T-helper 22 cell (primary cell): ENCODE data around the gene LRCOL1.

Experiments used
- DNase-seq: peaks from one replicate; pipeline ENCODE4 v3.0.0-alpha.2; 2020; ENCODE audit warnings: low read depth

The LRCOL1 gene

DNA sequence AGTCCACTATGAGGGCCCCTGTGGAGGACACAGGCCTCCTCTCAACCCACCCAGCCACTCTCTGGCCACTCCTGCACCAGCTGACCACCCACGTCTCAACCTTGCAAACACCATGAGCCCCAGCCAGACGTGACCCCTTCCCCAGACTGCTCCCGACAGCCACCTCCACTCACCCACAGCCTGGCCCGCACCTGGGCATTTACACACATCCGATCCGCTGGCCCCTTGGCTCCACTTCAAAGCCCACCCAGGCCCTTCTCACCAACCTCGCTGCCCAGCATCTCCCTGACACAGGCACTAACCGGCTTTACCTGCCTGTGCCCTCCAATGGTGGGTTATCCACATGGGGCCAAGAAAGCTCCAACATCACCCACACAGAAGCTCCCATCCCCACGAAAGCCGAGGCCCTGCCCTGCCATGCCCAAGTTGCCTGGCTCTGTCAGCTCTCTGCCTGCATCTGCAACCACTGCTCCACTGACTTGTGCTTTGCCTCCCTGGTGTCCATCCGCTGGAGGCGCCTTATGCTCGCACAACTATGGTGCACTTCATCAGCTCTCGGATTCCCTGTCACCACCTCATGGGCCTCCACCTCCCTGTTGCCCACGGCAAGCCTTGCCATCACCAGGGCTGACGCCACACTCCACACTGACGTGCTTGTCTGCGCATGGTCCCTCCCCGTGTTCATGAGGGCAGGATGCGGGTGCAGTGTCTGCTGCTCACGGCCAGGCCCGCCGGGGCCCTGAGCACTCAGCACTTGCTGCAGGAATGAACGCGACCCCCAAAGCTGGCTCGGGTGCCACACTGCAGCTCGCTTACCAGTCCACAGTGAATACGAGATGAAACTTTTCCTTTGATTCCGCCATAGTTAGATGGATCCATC is 24.9 kb upstream of the LRCOL1 start:
- no peak for DNase-seq

DNA sequence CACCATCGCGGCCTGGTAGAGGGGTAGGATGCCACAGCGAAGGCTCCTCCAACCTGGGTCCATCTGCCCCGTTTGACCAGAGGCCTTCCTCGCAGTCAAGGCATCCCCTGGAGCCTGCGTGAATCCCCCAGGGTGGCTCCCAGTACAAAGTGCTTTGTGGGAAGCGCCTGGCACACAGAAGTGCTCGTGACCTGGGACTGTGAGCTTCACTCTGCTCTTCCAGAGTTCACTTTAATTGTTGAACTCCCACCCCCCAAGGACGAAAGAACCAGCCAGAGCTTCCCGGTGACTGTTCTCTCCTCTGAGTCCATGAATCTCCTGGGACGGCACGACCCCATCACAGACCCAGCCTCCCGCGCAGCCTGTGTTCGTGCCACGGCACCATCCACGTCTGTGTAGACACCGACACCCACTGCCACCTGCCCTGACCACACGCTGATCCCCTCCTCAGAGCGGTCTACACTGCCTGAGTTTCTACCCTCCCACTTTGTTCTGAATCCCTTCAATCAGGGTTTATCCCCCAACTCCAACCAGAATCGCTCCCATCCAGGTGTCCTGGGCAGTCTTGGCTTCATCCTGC is 24.1 kb upstream of the LRCOL1 start:
- no peak for DNase-seq

DNA sequence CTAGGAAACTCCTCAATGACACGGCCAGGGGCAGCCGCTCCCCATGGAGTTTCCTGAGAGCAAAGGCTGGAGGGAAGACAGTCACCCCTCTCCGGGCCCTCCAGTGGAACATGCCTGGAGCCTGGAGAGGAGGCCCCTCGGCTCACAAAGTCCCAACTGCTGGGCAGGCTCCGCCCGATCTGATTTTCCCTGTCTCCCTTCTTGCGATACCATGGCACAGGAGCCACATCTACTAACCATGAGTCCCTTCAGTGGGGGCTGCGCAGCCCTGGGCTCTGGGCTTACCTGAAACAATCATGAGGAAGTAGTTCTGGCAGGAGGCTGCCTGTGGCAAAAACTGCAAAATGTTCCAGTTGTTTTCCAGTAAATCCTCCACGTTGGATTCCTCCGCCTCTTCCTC is 23.5 kb upstream of the LRCOL1 start:
- DNase-seq = no peak

DNA sequence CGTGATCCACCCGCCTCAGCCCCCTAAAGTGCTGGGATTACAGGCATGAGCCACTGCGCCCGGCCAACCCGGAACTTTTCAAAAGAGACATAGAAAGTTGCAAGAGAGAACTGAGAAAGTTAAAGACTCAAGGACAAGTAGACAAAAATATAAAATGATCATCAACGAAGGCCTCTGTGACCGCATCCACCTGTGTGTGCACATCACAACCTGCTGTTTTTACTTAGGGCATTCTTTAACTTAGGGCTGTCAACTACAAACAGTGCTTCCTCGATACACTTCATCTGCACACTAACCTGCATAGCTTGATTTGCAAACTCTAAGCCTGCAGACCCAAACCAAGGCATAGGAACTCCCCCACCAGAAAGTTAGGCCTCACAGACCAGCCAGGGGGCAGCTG is 23.0 kb upstream of the LRCOL1 start:
- DNase-seq = no peak

DNA sequence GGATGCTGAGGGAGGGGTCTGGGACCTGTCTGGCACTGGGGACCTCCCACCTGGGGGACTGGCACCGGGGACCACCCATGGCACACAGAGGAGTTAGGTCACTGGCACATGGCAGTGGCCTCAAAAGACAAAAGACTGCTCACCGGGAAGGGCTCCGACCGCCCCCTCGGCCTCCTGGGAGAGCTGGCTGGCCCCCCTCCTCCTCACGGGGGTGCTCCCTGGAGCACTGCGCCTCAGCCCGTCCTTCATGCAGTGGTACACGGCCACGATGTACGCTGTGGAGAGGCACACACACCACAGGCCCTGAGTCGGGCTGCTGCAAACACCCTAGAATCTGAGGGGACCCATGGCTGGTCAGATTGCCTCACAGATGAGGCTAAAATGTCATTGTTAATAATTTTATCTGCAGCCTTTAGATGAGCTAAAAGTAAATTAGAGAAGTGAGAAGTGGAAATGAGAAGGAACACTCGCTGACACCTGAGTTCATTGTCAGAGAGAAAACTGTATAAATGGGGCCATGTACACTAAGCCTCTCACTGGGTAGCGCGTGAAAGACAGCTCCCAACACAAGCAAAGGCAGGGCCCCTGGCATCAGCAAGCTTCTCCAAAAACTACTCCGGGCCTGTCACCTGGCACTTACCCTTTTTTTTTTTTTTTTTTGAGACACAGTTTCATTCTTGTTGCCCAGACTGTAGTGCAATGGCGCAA is 22.3 kb upstream of the LRCOL1 start:
- DNase-seq = no peak

DNA sequence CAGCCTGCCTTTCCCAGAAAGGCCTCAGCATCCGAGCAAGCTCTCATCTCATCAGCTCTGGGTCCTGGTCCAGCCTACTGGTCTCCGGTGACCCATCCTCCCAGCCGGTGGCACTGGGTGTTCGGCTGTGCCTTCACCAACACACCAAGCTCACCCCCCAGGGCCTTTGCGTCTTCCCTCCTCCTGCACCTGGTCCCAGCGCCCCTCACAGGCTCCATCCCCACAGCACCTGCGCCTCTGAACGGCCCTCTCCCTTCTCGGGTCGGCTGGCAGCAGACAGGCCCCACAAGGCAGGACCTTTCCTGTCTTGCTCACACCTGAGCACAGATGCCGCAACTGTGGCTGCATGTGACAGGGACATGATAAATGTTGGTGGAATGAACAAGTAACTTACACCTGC is 21.3 kb upstream of the LRCOL1 start:
- no peak for DNase-seq

DNA sequence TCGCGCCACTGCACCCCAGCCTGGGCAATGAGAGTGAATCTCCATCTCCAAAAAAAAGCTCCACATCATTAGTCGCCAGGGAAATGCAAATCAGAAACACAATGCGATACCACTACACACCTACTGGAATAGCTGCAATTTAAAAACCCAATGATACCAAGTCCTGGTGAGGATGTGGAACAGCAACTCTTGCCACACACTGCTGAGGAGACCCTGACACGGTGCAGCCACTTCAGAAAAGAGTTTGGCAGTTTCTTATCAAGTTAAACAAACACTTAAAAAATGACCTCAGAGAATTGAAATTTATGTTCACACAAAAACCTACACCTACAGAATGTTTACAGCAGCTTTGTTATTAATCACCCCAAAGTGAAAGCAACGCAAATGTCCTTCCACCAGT is 20.3 kb upstream of the LRCOL1 start:
- no peak for DNase-seq

DNA sequence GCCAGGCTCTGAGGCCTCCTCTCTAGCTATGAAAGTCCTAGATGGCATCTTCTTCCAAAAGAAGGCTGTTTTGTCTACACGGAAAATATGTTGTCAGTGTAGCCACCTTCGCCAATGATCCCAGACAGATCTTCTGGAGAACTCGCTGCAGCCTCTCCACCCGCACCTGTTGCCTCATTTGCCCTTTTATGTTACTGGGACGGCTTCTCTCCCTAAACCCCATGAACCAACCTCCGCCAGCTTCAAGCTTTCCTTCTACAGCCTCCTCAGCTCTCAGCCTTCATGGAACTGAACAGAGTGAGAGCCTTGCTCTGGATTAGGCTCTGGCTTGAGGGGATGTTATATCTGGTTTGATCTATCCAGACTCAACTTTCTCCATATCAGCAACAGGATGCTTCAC is 18.9 kb upstream of the LRCOL1 start:
- no peak for DNase-seq

DNA sequence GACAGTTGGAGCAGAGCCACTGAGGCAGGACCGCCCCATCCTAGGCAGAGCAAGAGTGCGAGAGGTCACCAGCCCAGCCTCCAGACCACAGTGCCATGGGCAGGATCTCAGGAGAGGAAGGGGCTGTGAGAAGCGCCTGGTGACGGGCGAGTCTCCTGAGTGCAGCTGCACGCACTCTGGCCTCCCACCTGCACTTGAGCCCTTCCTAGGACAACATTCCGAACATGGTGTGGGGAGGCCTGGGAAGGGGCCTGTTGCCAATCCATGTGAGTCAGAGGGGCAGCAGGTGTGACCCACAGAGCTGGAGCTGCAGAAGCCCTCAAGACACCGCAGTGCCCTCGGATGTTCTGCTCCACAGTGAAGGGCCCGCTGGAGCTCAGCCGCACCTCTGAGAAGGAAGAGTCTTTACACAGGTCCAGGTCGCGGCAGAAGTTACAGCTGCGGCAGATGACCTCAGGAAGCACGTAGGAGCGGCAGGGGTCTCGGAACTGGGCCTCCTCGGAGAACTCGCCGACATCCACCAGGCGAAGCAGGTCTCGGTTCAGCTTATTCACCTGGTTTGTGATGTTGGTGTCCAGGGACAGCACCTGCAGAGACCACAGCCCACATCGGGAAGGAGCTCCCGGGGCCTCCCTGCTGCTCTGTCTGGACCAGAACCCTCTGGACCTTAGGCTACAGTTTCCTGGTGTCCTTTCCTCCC is 15.5 kb upstream of the LRCOL1 start:
- no peak for DNase-seq

DNA sequence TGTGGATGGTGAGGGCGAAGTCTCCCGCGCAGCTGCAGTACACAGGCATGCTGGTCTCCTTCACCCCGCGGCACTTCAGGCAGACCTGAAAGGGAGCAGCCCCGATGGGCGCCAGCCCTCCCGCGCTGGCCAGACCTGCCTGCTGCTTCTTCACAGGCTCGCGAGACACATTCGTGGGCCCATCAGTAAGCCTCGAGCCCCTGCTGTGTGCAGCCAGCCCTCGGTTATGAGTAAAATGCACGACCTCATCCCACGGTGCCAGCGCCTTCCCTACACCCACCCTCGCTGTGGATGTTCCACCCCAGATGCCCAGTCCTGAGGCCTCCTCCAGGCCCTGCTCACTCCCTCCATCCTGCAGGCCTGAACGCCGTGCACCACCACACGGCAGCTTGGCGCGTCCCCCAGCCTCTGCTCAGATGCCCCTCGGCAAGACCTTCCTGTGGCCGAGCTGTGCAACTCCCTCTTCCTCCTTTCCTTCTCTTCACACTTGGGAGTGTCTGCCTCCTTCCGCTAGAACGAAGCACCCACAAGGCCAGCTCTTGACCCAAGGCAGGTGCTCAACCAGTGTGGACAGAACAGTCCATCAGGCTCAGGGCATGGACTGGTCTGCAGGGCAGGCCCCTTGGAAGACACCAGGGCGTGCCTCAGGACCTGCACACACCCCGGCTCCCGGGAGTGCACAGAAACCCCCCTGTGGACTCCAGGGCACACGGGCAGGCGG is 14.7 kb upstream of the LRCOL1 start:
- DNase-seq = no peak

DNA sequence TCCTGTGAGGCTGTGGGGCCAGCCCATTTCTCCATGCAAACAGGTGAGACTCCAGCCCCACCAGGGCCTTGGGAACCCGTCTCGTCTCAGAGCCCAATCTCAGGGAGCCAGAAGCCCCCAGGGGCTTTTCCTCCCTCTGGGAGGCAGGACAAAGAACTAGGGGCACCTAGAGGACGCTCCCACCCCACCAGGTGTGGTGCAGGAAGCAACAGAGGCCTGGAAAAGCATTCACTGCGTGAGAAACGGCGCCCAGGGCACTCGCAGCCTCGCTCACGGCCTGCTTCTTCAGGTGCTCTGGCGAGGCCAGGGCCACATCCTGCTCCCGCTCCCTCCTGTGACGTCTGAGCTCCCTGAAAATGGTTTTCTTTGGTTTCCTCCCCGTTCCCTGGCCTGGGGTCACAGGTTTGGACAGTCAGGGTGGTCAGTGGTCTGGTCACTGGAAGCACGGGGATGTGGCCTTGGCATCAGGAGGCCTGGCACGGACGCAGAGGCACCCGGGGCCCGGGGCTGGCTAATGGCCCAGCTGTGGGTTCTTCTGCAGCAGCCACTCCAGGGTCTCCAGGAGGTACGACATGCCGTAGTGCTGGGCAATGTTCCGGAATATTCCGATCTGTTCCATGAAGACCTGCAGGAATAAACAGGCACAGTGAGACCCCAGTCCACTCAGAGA is 13.9 kb upstream of the LRCOL1 start:
- DNase-seq = no peak

DNA sequence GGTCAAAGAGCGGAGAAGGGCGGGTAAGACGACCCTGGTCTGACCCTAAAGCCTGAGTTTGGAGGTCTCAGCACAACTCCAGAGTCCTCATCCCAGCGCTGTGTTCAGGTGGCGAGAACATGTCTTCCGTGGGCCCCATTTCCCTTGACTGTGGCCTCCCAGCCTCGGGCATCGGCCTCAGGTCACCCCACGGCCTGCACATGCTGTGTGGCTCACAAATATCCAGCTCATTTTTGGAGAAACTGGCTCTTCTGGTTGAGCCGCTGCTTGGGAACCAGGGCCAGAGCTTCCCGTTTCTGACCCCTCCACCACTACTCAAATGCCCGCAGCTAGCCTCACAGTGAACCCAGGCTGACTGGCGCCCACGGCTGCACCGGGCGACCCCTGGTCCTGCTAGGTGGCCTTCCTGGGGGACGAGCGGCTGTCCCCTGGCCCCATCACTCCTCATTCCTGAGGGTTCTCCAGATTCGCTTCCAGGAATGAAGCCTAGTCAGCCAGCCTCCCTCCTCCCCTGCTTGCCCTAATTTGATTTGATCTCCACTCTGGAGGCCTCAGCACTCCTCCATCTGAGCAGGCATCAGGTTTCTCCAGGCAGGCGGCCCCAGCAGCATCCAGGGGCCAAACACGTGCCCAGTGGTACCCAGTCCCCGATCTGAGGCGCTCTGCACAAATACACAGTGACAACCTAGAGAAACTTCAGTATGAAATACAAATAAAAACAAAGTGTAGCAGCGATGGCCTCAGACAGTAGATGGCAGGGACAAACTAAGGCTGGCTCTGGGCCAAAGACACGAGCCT is 12.9 kb upstream of the LRCOL1 start:
- DNase-seq = no peak

DNA sequence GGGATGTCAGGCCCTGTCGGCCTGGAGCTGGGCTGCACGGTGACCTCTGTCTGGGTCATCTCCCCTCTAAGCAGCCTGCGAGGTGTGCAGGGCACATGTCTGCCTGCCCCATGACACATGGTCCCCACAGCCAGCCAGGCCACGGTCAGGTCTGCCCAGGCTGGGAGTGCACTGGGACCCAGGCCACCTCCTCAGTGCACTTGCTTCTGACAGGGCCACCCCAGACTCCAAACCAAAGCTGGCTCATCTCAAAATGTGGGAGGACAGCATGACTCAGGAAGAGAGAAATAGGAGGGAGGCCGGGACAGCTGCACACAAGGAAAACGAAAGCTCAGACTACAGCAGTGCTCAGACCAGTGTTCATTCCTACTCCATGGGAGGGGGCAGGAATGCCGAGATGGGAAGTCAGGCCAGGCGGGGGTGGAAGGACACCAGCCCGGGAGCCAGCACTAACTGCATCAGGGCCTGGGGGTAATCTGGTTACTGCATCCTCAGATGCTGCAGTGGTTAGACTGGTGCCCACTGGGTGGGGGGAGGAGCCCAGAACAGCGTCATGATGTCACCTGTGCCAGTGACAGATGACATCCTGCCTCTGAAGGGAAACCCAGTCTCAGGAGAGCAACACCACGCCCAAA is 12.2 kb upstream of the LRCOL1 start:
- DNase-seq = no peak

DNA sequence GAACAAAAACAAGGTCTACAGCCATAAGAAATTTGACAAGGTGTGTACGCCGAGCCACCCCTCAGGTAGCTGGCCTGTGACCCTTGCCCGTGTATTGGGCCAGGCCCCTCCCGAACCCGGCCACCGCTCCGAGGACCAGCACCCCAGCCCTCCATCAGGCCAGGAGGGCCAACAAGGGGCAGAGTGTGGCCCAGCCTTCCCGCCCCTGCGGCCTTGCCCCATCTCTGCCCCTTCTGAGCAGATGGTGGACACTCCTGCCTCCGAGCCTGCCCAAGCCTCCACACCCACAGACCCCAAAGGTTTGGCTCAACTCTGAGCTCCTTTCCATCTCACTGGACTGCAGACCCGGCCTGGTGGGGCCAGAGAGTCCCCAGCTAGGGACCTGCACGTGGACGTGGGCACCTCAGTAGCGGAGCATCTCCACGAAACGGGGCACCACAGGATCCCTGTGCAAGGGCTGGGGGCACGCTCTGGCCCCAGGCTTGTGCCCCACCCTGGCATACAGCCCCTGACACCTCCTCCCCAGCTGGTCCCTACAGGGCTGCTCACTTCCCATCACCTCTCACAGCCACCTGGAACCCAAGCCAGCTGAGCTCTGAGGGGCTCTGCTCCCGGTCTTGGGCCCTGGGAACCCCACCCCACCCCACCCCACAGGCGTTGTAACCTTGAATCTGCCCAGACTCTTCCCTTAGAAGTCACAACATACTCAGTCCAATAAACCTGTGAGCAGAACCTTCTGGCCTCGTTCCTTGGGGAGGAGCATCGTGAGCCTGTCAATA is 11.5 kb upstream of the LRCOL1 start:
- no peak for DNase-seq

DNA sequence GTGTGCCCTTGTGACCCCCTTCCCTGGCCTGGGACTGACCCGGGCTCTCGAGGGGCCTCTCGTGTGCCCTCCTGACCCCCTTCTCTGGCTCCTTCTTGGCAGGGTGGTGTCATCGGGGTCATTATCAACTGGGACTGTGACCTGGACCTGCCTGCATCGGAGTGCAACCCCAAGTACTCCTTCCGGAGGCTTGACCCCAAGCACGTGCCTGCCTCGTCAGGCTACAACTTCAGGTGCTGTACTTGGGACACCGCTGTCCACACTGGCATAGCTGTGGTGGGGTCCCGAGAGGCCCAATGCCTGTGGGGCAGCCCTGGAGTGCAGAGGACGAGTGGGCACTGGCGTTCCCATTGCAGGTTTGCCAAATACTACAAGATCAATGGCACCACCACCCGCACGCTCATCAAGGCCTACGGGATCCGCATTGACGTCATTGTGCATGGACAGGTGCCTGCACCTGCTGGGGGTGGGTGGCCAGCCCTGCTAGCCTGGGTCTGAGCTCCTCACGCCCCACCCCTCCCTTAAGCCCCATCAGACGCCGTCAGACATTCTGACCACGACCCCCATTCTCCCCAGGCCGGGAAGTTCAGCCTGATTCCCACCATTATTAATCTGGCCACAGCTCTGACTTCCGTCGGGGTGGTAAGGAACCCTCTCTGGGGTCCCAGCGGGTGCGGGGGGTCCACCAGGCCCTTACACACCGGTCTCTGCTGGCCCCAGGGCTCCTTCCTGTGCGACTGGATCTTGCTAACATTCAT is 10.7 kb upstream of the LRCOL1 start:
- DNase-seq = no peak

DNA sequence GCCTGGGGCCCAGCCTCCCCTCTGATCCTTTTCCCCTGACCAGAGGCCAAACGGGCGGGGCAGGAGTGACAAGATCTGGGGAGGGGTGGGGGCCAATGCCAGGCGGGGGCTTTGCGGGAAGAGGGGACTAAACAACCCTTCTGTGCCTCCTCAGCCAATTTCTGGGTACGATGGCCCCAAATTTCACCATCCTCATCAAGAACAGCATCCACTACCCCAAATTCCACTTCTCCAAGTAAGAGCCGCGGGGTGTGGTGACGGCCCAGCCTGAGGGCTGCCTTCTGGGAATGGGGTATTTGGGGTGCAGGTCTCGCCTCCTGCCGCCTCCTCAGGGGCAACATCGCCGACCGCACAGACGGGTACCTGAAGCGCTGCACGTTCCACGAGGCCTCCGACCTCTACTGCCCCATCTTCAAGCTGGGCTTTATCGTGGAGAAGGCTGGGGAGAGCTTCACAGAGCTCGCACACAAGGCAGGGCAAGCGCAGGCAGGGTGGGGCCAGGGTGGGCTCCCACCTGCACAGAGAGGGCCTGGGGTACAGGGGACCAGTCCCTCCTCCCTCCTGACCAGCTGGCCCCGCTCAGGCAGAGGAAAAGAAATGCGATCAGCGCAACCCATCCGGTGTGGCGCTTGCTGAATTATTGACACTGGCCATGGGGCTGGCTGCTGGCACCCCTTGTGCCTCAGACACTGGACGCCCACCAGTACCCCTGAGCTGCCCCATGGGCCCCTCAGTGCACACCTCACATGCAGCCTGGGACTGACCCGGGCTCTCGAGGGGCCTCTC is 9.9 kb upstream of the LRCOL1 start:
- no peak for DNase-seq

DNA sequence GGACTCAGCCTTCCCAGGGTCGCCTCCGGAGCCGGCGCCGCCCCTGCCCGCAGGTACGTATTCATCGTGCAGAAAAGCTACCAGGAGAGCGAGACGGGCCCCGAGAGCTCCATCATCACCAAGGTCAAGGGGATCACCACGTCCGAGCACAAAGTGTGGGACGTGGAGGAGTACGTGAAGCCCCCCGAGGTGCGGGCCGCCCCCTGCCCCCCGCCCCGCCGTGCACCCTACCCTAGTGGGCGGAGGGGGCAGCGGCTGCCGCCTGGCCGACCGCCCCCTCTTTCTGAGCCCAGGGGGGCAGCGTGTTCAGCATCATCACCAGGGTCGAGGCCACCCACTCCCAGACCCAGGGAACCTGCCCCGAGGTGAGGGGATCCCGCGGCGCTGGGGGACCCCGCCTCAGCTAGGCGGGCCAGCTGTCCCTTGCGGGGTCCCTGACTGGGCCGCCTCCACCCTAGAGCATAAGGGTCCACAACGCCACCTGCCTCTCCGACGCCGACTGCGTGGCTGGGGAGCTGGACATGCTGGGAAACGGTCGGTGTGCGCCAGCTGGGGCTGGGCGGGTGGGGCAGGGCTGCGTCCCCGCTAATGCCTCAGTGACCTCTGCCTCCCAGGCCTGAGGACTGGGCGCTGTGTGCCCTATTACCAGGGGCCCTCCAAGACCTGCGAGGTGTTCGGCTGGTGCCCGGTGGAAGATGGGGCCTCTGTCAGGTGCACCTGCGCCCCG is 9.2 kb upstream of the LRCOL1 start:
- DNase-seq = no peak
